ENCODE data around the gene GSK3B.
"Not testable (repeated sequence)": the region's sequence is repeated elsewhere in the genome, so short reads cannot be mapped to it uniquely, and the experiment has no call there.

The GSK3B gene

GRCh38 chr3:119998166-119998565 lies 96.1 kb downstream of the GSK3B start:
- TF ChIP-seq CTCF (IDR thresholded peaks at IDR 0.05; ENCODE audit: low read depth, low read length): no peak
- DNase-seq (ENCODE audit: low read depth in 2 of 2): no peak
- no peak overlapping the region for H3K4me3 ChIP-seq (replicated peaks in 1 of 2; ENCODE audit: low read depth in 2 of 2, low read length in 2 of 2)

- TF ChIP-seq CTCF (IDR thresholded peaks at IDR 0.05; ENCODE audit: low read depth, low read length): no peak
- peak; percentile 21 to 40 for DNase-seq (ENCODE audit: low read depth in 2 of 2)
- no peak overlapping the region for H3K4me3 ChIP-seq (replicated peaks in 1 of 2; ENCODE audit: low read depth in 2 of 2, low read length in 2 of 2)
Measured at GRCh38 chr3:119990888-119991287, 103.4 kb downstream of the GSK3B start.

GRCh38 chr3:119989981-119990655 lies 104.1 kb downstream of the GSK3B start:
- DNase-seq (ENCODE audit: low read depth in 2 of 2): no peak
- H3K4me3 ChIP-seq (replicated peaks in 1 of 2; ENCODE audit: low read depth in 2 of 2, low read length in 2 of 2): no peak overlapping the region
- TF ChIP-seq CTCF (IDR thresholded peaks at IDR 0.05; ENCODE audit: low read depth, low read length): no peak

GRCh38 chr3:119986812-119987211 lies 107.4 kb downstream of the GSK3B start:
- not testable (repeated sequence) for H3K4me3 ChIP-seq (replicated peaks in 1 of 2; ENCODE audit: low read depth in 2 of 2, low read length in 2 of 2); DNase-seq (ENCODE audit: low read depth in 2 of 2)

- no peak for DNase-seq (ENCODE audit: low read depth in 2 of 2)
- no peak overlapping the region for H3K4me3 ChIP-seq (replicated peaks in 1 of 2; ENCODE audit: low read depth in 2 of 2, low read length in 2 of 2)
- no peak for TF ChIP-seq CTCF (IDR thresholded peaks at IDR 0.05; ENCODE audit: low read depth, low read length)
Measured at GRCh38 chr3:119981386-119981785, 112.9 kb downstream of the GSK3B start.

GRCh38 chr3:119978554-119979208 lies 115.6 kb downstream of the GSK3B start:
- no peak for DNase-seq (ENCODE audit: low read depth in 2 of 2)
- no peak for TF ChIP-seq CTCF (IDR thresholded peaks at IDR 0.05; ENCODE audit: low read depth, low read length)
- H3K4me3 ChIP-seq (replicated peaks in 1 of 2; ENCODE audit: low read depth in 2 of 2, low read length in 2 of 2): no peak overlapping the region

GRCh38 chr3:119977353-119977752 lies 116.9 kb downstream of the GSK3B start:
- no peak for DNase-seq (ENCODE audit: low read depth in 2 of 2)
- H3K4me3 ChIP-seq (replicated peaks in 1 of 2; ENCODE audit: low read depth in 2 of 2, low read length in 2 of 2): no peak overlapping the region
- TF ChIP-seq CTCF (IDR thresholded peaks at IDR 0.05; ENCODE audit: low read depth, low read length): no peak

Measured in cardiac fibroblast (primary cell).